ENCODE data around the gene FER. TPM values are rescaled to one million over a fixed set of nuclear protein-coding genes. Genes with fewer than 3 reads are reported as not detected.

Gene FER
- polyA plus RNA-seq, 3 donors, result 2.4 to 14.7 (median 6.2) TPM

GRCh38 chr5:108801776-108802175 lies 54.1 kb downstream of the FER start:
- Histone ChIP-seq H3K9ac (ENCODE audit: insufficient read depth, low read length, poor library complexity, severe bottlenecking) (no peak overlapping the region), H4K20me1 (ENCODE audit: insufficient read depth, low read length) (no peaks in the 10 kb centered on the region), H2AFZ (ENCODE audit: insufficient read depth, low read depth, low read length, poor library complexity, severe bottlenecking) (no peak overlapping the region), H3K4me1 (ENCODE audit: control insufficient read depth in 1 of 2, insufficient read depth in 2 of 2, low read length in 2 of 2) (peaks cover 9 to 18% of the 10 kb centered on the region in 2 donors), H3K36me3 (replicated peaks in 1 of 2; ENCODE audit: control insufficient read depth in 1 of 2, insufficient read depth in 2 of 2, low read length in 2 of 2) (no peaks in the 10 kb centered on the region), H3K4me3 (replicated peaks in 1 of 3; ENCODE audit: low read depth in 2 of 3, low read length in 3 of 3) (no peak overlapping the region), H3K27ac (ENCODE audit: low read depth in 1 of 2, low read length in 2 of 2) (peak overlapping the region in 1 of 2 donors; percentile 17), H3K4me2 (replicated peaks; ENCODE audit: extremely low read depth, low read length, poor library complexity, severe bottlenecking) (peak overlapping the region; percentile 8), H3K79me2 (ENCODE audit: insufficient read depth, low read length) (no peaks in the 10 kb centered on the region), H3K9me3 (replicated peaks in 1 of 2; ENCODE audit: control insufficient read depth in 1 of 2, insufficient read depth in 1 of 2, low read length in 2 of 2) (peaks cover 19 to 35% of the 10 kb centered on the region in 2 donors), H3K27me3 (ENCODE audit: control insufficient read depth in 2 of 2, insufficient read depth in 2 of 2, low read length in 2 of 2) (no peaks in the 10 kb centered on the region)
- Mint-ChIP-seq H3K36me3 (peaks cover 21 to 49% of the 10 kb centered on the region in 2 donors), H3K27me3 (ENCODE audit: low read depth in 3 of 3) (no peaks in the 10 kb centered on the region), H3K4me3 (no peak overlapping the region), H3K27ac (peak overlapping the region in 3 of 7 donors; percentile 54 to 69 (median 54)), H3K9me3 (peaks cover 22 to 42% (median 30%) of the 10 kb centered on the region in 7 donors), H3K4me1 (peaks cover 20% of the 10 kb centered on the region)
- intact Hi-C loops (cut with micrococcal nuclease), result no loop called here
- DNase-seq, result peak; percentile 42 to 79 (median 66)
- 26% methylated on average over 3 of the region's 4 CpGs for WGBS (ENCODE audit: insufficient coverage)
- TF ChIP-seq, protein P1, sequence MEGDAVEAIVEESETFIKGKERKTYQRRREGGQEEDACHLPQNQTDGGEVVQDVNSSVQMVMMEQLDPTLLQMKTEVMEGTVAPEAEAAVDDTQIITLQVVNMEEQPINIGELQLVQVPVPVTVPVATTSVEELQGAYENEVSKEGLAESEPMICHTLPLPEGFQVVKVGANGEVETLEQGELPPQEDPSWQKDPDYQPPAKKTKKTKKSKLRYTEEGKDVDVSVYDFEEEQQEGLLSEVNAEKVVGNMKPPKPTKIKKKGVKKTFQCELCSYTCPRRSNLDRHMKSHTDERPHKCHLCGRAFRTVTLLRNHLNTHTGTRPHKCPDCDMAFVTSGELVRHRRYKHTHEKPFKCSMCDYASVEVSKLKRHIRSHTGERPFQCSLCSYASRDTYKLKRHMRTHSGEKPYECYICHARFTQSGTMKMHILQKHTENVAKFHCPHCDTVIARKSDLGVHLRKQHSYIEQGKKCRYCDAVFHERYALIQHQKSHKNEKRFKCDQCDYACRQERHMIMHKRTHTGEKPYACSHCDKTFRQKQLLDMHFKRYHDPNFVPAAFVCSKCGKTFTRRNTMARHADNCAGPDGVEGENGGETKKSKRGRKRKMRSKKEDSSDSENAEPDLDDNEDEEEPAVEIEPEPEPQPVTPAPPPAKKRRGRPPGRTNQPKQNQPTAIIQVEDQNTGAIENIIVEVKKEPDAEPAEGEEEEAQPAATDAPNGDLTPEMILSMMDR (IDR thresholded peaks at IDR 0.05), result no peak

- no peak overlapping the region for H3K27ac ChIP-seq (ENCODE audit: low read depth in 1 of 2, low read length in 2 of 2)
- H2AFZ ChIP-seq (ENCODE audit: insufficient read depth, low read depth, low read length, poor library complexity, severe bottlenecking), result no peak overlapping the region
- peaks cover 5% of the 10 kb centered on the region for H3K79me2 ChIP-seq (ENCODE audit: insufficient read depth, low read length)
- DNase-seq, result no peak
- TF ChIP-seq, protein P1 (IDR thresholded peaks at IDR 0.05), result no peak
- Mint-ChIP-seq H3K4me3 (no peak overlapping the region), H3K27ac (peak overlapping the region in 1 of 7 donors; percentile 17), H3K27me3 (ENCODE audit: low read depth in 3 of 3) (no peaks in the 10 kb centered on the region), H3K36me3 (peaks cover 10 to 32% of the 10 kb centered on the region in 2 donors), H3K4me1 (no peaks in the 10 kb centered on the region), H3K9me3 (peaks cover 5 to 34% (median 15%) of the 10 kb centered on the region in 7 donors)
- H3K9ac ChIP-seq (ENCODE audit: insufficient read depth, low read length, poor library complexity, severe bottlenecking), result no peak overlapping the region
- H3K36me3 ChIP-seq (replicated peaks in 1 of 2; ENCODE audit: control insufficient read depth in 1 of 2, insufficient read depth in 2 of 2, low read length in 2 of 2), result peaks cover 0 to 6% of the 10 kb centered on the region in 2 donors
- no peaks in the 10 kb centered on the region for H3K27me3 ChIP-seq (ENCODE audit: control insufficient read depth in 2 of 2, insufficient read depth in 2 of 2, low read length in 2 of 2)
- no peak overlapping the region for H3K4me2 ChIP-seq (replicated peaks; ENCODE audit: extremely low read depth, low read length, poor library complexity, severe bottlenecking)
- H3K4me3 ChIP-seq (replicated peaks in 1 of 3; ENCODE audit: low read depth in 2 of 3, low read length in 3 of 3), result no peak overlapping the region
- peaks cover 13 to 22% of the 10 kb centered on the region in 2 donors for H3K9me3 ChIP-seq (replicated peaks in 1 of 2; ENCODE audit: control insufficient read depth in 1 of 2, insufficient read depth in 1 of 2, low read length in 2 of 2)
- intact Hi-C loops (cut with micrococcal nuclease), result no loop called here
- H4K20me1 ChIP-seq (ENCODE audit: insufficient read depth, low read length), result no peaks in the 10 kb centered on the region
- H3K4me1 ChIP-seq (ENCODE audit: control insufficient read depth in 1 of 2, insufficient read depth in 2 of 2, low read length in 2 of 2), result no peaks in the 10 kb centered on the region
- WGBS (ENCODE audit: insufficient coverage), result 95% methylated on average over 3 of the region's 3 CpGs
These were observed 63.0 kb downstream of the FER start for GRCh38 chr5:108810717-108811116.

Data from CD14-positive monocyte (primary cell).